ENCODE data around the gene SPI1. TPM values are rescaled to one million over a fixed set of nuclear protein-coding genes. Genes with fewer than 3 reads are reported as not detected.

SPI1 gene
- total and polyA plus RNA-seq, 2 donors (not counting 3 experiments of a cell fraction or from before 2014, with no cell fraction given): not detected

DNA sequence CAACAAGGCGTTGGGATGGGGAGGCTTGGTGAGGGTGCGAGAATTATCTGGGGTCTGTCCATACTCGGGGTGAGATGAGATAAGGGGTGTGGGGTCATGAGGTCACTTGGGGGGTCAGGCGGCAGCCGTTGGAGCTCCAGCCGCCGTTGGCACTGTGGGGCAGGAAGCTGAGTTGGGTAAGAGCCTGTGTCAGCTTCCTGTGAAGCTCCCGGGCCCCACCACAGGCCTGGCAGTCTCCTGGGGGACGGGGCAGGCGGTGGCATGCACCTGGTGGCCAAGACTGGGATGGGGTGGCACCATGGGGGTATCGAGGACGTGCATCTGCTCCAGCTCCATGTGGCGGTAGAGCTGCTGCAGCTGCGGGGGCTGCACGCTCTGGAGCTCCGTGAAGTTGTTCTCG lies 18.8 kb downstream of the SPI1 start:
- no peak overlapping the region for H3K4me2 ChIP-seq (ENCODE audit: insufficient read depth, low read length)
- H3K27ac ChIP-seq (ENCODE audit: insufficient read depth, low read depth, low read length): no peak overlapping the region
- POLR2A ChIA-PET: no interaction called here
- H3K36me3 ChIP-seq (ENCODE audit: control insufficient read depth in 2 of 2, extremely low read depth in 1 of 2, insufficient read depth in 2 of 2, low read length in 2 of 2): no peaks in the 10 kb centered on the region
- H4K20me1 ChIP-seq (replicated peaks; ENCODE audit: control insufficient read depth, extremely low read depth, insufficient read depth, low read length): no peaks in the 10 kb centered on the region
- no peaks in the 10 kb centered on the region for H3K79me2 ChIP-seq (ENCODE audit: control insufficient read depth, insufficient read depth, low read length)
- no peaks in the 10 kb centered on the region for H3K9me1 ChIP-seq (replicated peaks; ENCODE audit: control insufficient read depth, extremely low read depth, insufficient read depth, low read length)
- TF ChIP-seq JUN (IDR thresholded peaks at IDR 0.05; ENCODE audit: borderline replicate concordance, insufficient read depth, insufficient read length, low read depth): no peak
- no peak for TF ChIP-seq MYC (IDR thresholded peaks at IDR 0.05; ENCODE audit: low read depth, low read length)
- TF ChIP-seq POLR2AphosphoS5 (IDR thresholded peaks at IDR 0.05; ENCODE audit: insufficient read depth, low read depth, low read length): no peak
- no peak for TF ChIP-seq FOS (IDR thresholded peaks at IDR 0.05; ENCODE audit: borderline replicate concordance, insufficient read depth, low read length)
- no peak for TF ChIP-seq GATA2 (IDR thresholded peaks at IDR 0.05; ENCODE audit: insufficient read depth, insufficient read length, low read depth, low read length)
- TF ChIP-seq, protein P1, sequence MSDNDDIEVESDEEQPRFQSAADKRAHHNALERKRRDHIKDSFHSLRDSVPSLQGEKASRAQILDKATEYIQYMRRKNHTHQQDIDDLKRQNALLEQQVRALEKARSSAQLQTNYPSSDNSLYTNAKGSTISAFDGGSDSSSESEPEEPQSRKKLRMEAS (IDR thresholded peaks at IDR 0.05; ENCODE audit: insufficient read depth, insufficient read length): no peak
- TF ChIP-seq CTCF (IDR thresholded peaks at IDR 0.05; ENCODE audit: extremely low read depth in 1 of 2, insufficient read depth in 1 of 2, low read depth in 1 of 2, low read length in 2 of 2): no peak
- TF ChIP-seq EZH2 (IDR thresholded peaks at IDR 0.05; ENCODE audit: borderline replicate concordance, low read depth, low read length, severe bottlenecking): no peak
- no peak for TF ChIP-seq POLR2A (IDR thresholded peaks at IDR 0.05; ENCODE audit: low read depth, low read length)
- DNase-seq (ENCODE audit: low read depth, low spot score): no peak
- BruUV-seq (replicated peaks): no TSS peak
- no peak overlapping the region for H2AFZ ChIP-seq (ENCODE audit: low read depth, low read length)
- no peak overlapping the region for H3K4me3 ChIP-seq (replicated peaks in 1 of 3; ENCODE audit: insufficient read depth in 1 of 3, low read depth in 1 of 3, low read length in 3 of 3)
- no peak for FAIRE-seq
- no peaks in the 10 kb centered on the region for H3K9me3 ChIP-seq (replicated peaks; ENCODE audit: control insufficient read depth, insufficient read depth, low read length)
- intact Hi-C loops (cut with micrococcal nuclease): no loop called here
- CTCF ChIA-PET: interaction anchor here (0.8 to 1.2 kb wide), 2 partner anchors 15 to 207 kb away, joined by 3 to 4 read pairs; no protein-coding TSS in a partner anchor
- dilution Hi-C loops (cut with MboI; ENCODE audit: extremely low pct_ligation_motif_present, low sequenced_read_pairs): no loop called here
- H3K9ac ChIP-seq (replicated peaks; ENCODE audit: extremely low read depth, insufficient read depth, low read length): no peak overlapping the region
- H3K27me3 ChIP-seq (ENCODE audit: control insufficient read depth in 2 of 2, insufficient read depth in 2 of 2, low read length in 2 of 2): no peaks in the 10 kb centered on the region
- no peaks in the 10 kb centered on the region for H3K4me1 ChIP-seq (ENCODE audit: control insufficient read depth, extremely low read depth, insufficient read depth, low read length)
